Neural cell (in vitro differentiated cells): ENCODE results near the gene NOC4L.

Source experiments
- CTCF ChIP-seq: fragments of 450-650 bp; IDR thresholded peaks from 2 replicates; pipeline ENCODE4 v1.5.1; 2014; ENCODE audit warnings: antibody characterized with exemption, mild to moderate bottlenecking, moderate library complexity; ENCODE audit not compliant: poor library complexity, severe bottlenecking
- EZH2 ChIP-seq: fragments of 200-600, 300-800 bp; shearing (Covaris generic), sonication (generic); IDR thresholded peaks from 2 replicates; pipeline ENCODE4 v1.6.1; 2014; ENCODE audit warnings: antibody characterized with exemption, low read length, borderline replicate concordance, mild to moderate bottlenecking; ENCODE audit not compliant: insufficient read depth, poor library complexity, severe bottlenecking
- MXI1 ChIP-seq: fragments of 450-650 bp; conservative IDR thresholded peaks from 2 replicates; pipeline ENCODE4 v1.6.1; 2014; ENCODE audit warnings: antibody characterized with exemption, mild to moderate bottlenecking; ENCODE audit not compliant: poor library complexity, severe bottlenecking
- POLR2AphosphoS5 ChIP-seq: IDR thresholded peaks from 2 replicates; pipeline ENCODE4 v1.6.1; 2012
- RAD21 ChIP-seq: fragments of 450-650 bp; conservative IDR thresholded peaks from 2 replicates; pipeline ENCODE4 v1.6.1; 2014; ENCODE audit warnings: antibody characterized with exemption, mild to moderate bottlenecking, moderate library complexity
- REST ChIP-seq: IDR thresholded peaks from 2 replicates; pipeline ENCODE4 v1.6.1; 2012; ENCODE audit warnings: borderline replicate concordance
- SMC3 ChIP-seq: fragments of 450-650 bp; conservative IDR thresholded peaks from 2 replicates; pipeline ENCODE4 v1.6.1; 2014; ENCODE audit warnings: antibody characterized with exemption, mild to moderate bottlenecking, moderate library complexity; ENCODE audit not compliant: poor library complexity
- TAF1 ChIP-seq: IDR thresholded peaks from 2 replicates; pipeline ENCODE4 v1.6.1; 2012; ENCODE audit warnings: low read depth

GRCh38 chr12:132196873-132197390 lies 52.7 kb downstream of the NOC4L start:
- TF ChIP-seq CTCF (no peak), TAF1 (no peak), POLR2AphosphoS5 (no peak), EZH2 (no peak), RAD21 (no peak), SMC3 (no peak), REST (no peak), MXI1 (no peak)
